ENCODE results near the gene ERC1.

ERC1 gene

DNA sequence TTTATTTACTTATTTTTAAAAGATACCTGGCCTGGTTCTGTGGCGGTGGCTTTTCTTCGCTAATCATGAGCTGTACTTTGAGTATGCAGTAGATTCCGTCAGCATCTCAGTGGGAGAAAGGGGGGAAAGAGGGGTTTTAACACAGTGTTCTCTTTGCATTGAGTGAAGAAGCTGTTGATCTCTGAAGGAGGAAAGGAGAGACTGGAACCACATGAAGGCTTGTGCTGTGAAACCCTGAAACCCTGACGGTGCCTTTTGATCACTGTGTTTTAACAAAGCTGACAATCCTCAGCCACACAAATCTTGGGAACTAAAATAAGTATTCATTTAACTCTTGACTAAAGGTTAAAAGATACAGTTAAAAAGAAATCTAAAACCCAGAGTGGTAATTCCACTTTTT is 353.2 kb downstream of the ERC1 start:
- no peak overlapping the region for H3K4me3 ChIP-seq (replicated peaks; ENCODE audit: insufficient read depth, low read length)
- no peak for DNase-seq (ENCODE audit: low read depth in 1 of 2, low spot score in 1 of 2)
- H3K27ac ChIP-seq (replicated peaks) = no peak overlapping the region
- TF ChIP-seq, protein P1, sequence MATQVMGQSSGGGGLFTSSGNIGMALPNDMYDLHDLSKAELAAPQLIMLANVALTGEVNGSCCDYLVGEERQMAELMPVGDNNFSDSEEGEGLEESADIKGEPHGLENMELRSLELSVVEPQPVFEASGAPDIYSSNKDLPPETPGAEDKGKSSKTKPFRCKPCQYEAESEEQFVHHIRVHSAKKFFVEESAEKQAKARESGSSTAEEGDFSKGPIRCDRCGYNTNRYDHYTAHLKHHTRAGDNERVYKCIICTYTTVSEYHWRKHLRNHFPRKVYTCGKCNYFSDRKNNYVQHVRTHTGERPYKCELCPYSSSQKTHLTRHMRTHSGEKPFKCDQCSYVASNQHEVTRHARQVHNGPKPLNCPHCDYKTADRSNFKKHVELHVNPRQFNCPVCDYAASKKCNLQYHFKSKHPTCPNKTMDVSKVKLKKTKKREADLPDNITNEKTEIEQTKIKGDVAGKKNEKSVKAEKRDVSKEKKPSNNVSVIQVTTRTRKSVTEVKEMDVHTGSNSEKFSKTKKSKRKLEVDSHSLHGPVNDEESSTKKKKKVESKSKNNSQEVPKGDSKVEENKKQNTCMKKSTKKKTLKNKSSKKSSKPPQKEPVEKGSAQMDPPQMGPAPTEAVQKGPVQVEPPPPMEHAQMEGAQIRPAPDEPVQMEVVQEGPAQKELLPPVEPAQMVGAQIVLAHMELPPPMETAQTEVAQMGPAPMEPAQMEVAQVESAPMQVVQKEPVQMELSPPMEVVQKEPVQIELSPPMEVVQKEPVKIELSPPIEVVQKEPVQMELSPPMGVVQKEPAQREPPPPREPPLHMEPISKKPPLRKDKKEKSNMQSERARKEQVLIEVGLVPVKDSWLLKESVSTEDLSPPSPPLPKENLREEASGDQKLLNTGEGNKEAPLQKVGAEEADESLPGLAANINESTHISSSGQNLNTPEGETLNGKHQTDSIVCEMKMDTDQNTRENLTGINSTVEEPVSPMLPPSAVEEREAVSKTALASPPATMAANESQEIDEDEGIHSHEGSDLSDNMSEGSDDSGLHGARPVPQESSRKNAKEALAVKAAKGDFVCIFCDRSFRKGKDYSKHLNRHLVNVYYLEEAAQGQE (IDR thresholded peaks at IDR 0.05; ENCODE audit: insufficient replicate concordance, low read depth) = no peak
- TF ChIP-seq SPI1 (IDR thresholded peaks at IDR 0.05; ENCODE audit: borderline replicate concordance, low read depth) (no peak), CTCF (IDR thresholded peaks at IDR 0.05; ENCODE audit: insufficient read depth, low read length) (no peak), POLR2AphosphoS5 (IDR thresholded peaks at IDR 0.05; ENCODE audit: low read depth) (no peak), GABPA (IDR thresholded peaks at IDR 0.05; ENCODE audit: low read depth) (no peak)
- H3K27me3 ChIP-seq (ENCODE audit: insufficient read depth, poor library complexity, severe bottlenecking) = no peaks in the 10 kb centered on the region

- TF ChIP-seq GABPA (IDR thresholded peaks at IDR 0.05; ENCODE audit: low read depth) (no peak), POLR2AphosphoS5 (IDR thresholded peaks at IDR 0.05; ENCODE audit: low read depth) (no peak), SPI1 (IDR thresholded peaks at IDR 0.05; ENCODE audit: borderline replicate concordance, low read depth) (no peak), CTCF (IDR thresholded peaks at IDR 0.05; ENCODE audit: insufficient read depth, low read length) (no peak)
- TF ChIP-seq, protein P1 (IDR thresholded peaks at IDR 0.05; ENCODE audit: insufficient replicate concordance, low read depth) = no peak
- Histone ChIP-seq H3K27me3 (ENCODE audit: insufficient read depth, poor library complexity, severe bottlenecking) (no peaks in the 10 kb centered on the region), H3K4me3 (replicated peaks; ENCODE audit: insufficient read depth, low read length) (no peak overlapping the region), H3K27ac (replicated peaks) (no peak overlapping the region)
- DNase-seq (ENCODE audit: low read depth in 1 of 2, low spot score in 1 of 2) = no peak
Measured at GRCh38 chr12:1346126-1346525, 355.1 kb downstream of the ERC1 start.

- TF ChIP-seq SPI1 (IDR thresholded peaks at IDR 0.05; ENCODE audit: borderline replicate concordance, low read depth) (no peak), GABPA (IDR thresholded peaks at IDR 0.05; ENCODE audit: low read depth) (no peak), POLR2AphosphoS5 (IDR thresholded peaks at IDR 0.05; ENCODE audit: low read depth) (no peak), CTCF (IDR thresholded peaks at IDR 0.05; ENCODE audit: insufficient read depth, low read length) (no peak)
- TF ChIP-seq, protein P1 (IDR thresholded peaks at IDR 0.05; ENCODE audit: insufficient replicate concordance, low read depth) = no peak
- DNase-seq (ENCODE audit: low read depth in 1 of 2, low spot score in 1 of 2) = no peak
- Histone ChIP-seq H3K27ac (replicated peaks) (no peak overlapping the region), H3K27me3 (ENCODE audit: insufficient read depth, poor library complexity, severe bottlenecking) (no peaks in the 10 kb centered on the region), H3K4me3 (replicated peaks; ENCODE audit: insufficient read depth, low read length) (no peak overlapping the region)
Measured at GRCh38 chr12:1347294-1347693, 356.3 kb downstream of the ERC1 start.
